Progenitor cell of endocrine pancreas (in vitro differentiated cells): ENCODE data around the gene MECP2. TPM values are rescaled to one million over a fixed set of nuclear protein-coding genes. Genes with fewer than 3 reads are reported as not detected.

ENCODE experiments used
- DNase-seq: peaks from one replicate; pipeline ENCODE4 v3.0.0; 2021; ENCODE audit warnings: low spot score; ENCODE audit not compliant: unreplicated experiment
- H3K27ac Mint-ChIP-seq: 2 replicates; pipeline ENCODE4 v1.8.0; 2021; ENCODE audit warnings: mild to moderate bottlenecking, moderate library complexity, mixed read lengths
- H3K27me3 Mint-ChIP-seq: 2 replicates; pipeline ENCODE4 v1.8.0; 2021; ENCODE audit warnings: mixed read lengths
- H3K36me3 Mint-ChIP-seq: 2 replicates; pipeline ENCODE4 v1.8.0; 2022; ENCODE audit warnings: mixed read lengths; ENCODE audit not compliant: insufficient read depth
- H3K4me1 Mint-ChIP-seq: 2 replicates; pipeline ENCODE4 v1.8.0; 2021; ENCODE audit warnings: low read depth, mixed read lengths
- H3K4me3 Mint-ChIP-seq: 2 replicates; pipeline ENCODE4 v1.8.0; 2021; ENCODE audit warnings: low read depth, mild to moderate bottlenecking, moderate library complexity, mixed read lengths
- H3K9me3 Mint-ChIP-seq: 2 replicates; pipeline ENCODE4 v1.8.0; 2021; ENCODE audit warnings: low read depth, mixed read lengths
- total RNA-seq: library from RNA; stranded (reverse); gene quantifications from 2 replicates; pipeline ENCODE4 v1.2.1, GENCODE V29; 2021
- TF ChIP-seq, protein P1 (sequence below): fragments of 200-600 bp; sonication (generic); IDR thresholded peaks from one replicate; pipeline ENCODE4 v1.5.0; 2021; ENCODE audit warnings: antibody characterized with exemption, mild to moderate bottlenecking; ENCODE audit not compliant: unreplicated experiment

Gene MECP2
- total RNA-seq, 1 donor from 2014 or later: 47.6 TPM

DNA sequence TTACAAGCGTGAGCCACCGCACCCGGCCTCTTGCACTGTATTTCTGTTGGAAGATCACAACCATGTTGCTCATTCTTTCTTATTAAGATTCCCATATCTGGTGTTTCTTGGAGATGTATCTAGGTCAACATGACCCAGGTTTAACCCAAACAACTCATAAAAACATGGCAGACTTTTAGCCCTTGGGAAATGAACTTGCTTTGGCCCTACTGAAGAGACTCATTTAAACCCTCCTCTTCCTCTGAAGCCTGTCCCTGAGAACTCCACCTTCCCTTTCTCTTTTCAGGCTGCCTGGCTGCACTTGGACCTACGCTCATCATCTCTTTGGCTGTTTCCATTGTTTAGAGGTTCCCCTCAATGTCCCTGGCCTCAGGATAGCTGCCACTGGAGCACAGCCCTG is 23.7 kb upstream of the MECP2 start:
- Mint-ChIP-seq H3K27me3 (no peaks in the 10 kb centered on the region), H3K4me1 (peaks cover 9% of the 10 kb centered on the region), H3K9me3 (peaks cover 10% of the 10 kb centered on the region), H3K36me3 (no peaks in the 10 kb centered on the region), H3K4me3 (no peak overlapping the region), H3K27ac (peak overlapping the region; percentile 29)
- TF ChIP-seq, protein P1, sequence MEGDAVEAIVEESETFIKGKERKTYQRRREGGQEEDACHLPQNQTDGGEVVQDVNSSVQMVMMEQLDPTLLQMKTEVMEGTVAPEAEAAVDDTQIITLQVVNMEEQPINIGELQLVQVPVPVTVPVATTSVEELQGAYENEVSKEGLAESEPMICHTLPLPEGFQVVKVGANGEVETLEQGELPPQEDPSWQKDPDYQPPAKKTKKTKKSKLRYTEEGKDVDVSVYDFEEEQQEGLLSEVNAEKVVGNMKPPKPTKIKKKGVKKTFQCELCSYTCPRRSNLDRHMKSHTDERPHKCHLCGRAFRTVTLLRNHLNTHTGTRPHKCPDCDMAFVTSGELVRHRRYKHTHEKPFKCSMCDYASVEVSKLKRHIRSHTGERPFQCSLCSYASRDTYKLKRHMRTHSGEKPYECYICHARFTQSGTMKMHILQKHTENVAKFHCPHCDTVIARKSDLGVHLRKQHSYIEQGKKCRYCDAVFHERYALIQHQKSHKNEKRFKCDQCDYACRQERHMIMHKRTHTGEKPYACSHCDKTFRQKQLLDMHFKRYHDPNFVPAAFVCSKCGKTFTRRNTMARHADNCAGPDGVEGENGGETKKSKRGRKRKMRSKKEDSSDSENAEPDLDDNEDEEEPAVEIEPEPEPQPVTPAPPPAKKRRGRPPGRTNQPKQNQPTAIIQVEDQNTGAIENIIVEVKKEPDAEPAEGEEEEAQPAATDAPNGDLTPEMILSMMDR: no peak
- no peak for DNase-seq

DNA sequence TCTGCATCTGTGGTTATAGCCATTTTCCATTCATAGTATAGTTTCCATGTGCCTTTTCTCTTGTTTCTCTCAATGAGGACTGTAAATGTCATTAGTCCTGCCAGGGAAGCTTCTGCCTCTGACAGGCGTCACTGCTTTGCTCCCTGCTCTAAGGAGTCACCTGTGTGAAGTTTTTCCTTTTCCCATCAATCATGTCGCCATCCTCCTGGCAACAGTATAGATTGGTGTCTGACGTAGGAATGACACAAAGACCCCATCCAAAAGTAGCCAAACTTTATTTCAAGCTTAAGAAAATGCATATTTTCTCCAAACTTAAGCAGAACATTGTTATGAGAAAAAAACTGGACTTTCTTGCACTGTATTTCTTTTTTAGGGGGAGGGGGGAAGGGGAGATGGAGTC is 23.1 kb upstream of the MECP2 start:
- no peaks in the 10 kb centered on the region for H3K27me3 Mint-ChIP-seq
- TF ChIP-seq, protein P1: no peak
- H3K27ac Mint-ChIP-seq: no peak overlapping the region
- no peaks in the 10 kb centered on the region for H3K36me3 Mint-ChIP-seq
- H3K4me1 Mint-ChIP-seq: peaks cover 10% of the 10 kb centered on the region
- H3K9me3 Mint-ChIP-seq: peaks cover 10% of the 10 kb centered on the region
- no peak overlapping the region for H3K4me3 Mint-ChIP-seq
- DNase-seq: no peak

DNA sequence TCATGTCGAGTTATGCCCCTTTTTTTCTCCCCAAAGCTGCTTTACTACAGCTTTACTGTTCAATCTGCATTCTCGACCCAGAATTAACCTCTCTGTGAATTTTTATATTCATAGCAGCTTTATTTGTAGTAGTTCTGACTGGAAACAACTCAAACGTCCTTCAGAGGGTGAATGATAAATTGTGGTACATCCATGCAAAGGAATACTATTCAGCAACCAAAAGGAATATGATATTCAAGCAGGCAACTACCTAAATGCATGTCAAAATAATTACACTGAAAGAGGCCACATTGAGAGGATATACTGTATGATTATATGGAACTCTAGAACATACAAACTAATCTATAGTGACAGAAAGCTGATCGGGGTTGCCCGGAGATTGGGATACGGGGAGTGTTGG is 20.0 kb upstream of the MECP2 start:
- no peak for DNase-seq
- Mint-ChIP-seq H3K27me3 (no peaks in the 10 kb centered on the region), H3K4me1 (peaks cover 13% of the 10 kb centered on the region), H3K9me3 (peaks cover 16% of the 10 kb centered on the region), H3K27ac (no peak overlapping the region), H3K36me3 (no peaks in the 10 kb centered on the region), H3K4me3 (no peak overlapping the region)
- TF ChIP-seq, protein P1: no peak

DNA sequence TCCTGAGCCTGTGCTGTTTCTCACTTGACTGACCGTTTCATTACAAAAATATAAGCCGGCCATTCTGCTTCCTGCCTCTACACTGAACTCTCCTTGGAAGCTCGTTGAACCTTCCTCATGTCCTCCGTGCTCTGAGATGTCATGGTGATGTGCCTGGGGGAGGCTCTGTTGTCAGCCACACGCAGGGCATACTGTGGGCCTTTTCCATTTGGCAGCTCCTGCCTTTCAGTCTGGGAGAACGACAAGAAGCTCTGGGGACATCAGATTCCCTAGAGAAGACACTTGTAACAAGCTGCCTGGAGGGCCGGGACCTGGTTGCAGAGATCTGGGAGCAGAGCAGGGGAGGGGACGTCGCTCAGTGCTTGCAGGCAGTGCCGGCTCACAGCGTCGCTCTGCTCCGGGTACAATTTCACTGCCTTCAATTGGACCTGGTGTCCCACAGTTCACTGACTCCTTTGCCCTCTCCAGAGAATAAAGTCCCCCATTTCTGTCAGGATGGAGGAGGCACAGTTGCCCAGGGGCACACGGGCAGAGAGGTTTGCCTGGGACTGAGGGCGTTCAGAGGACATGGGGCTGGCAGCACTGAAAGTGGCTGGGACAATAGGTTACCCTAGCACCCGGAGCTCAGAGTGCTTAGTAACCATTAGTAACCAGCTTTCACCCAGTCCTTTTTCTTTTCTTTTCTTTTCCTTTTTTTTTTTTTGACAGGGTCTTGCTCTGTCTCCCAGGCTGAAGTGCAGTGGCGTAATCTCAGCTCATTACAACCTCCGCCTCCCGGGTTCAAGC is 19.1 kb upstream of the MECP2 start:
- H3K9me3 Mint-ChIP-seq: peaks cover 18% of the 10 kb centered on the region
- TF ChIP-seq, protein P1: no peak
- no peak overlapping the region for H3K27ac Mint-ChIP-seq
- no peak overlapping the region for H3K4me3 Mint-ChIP-seq
- H3K4me1 Mint-ChIP-seq: peaks cover 8% of the 10 kb centered on the region
- DNase-seq: no peak
- no peaks in the 10 kb centered on the region for H3K27me3 Mint-ChIP-seq
- no peaks in the 10 kb centered on the region for H3K36me3 Mint-ChIP-seq

DNA sequence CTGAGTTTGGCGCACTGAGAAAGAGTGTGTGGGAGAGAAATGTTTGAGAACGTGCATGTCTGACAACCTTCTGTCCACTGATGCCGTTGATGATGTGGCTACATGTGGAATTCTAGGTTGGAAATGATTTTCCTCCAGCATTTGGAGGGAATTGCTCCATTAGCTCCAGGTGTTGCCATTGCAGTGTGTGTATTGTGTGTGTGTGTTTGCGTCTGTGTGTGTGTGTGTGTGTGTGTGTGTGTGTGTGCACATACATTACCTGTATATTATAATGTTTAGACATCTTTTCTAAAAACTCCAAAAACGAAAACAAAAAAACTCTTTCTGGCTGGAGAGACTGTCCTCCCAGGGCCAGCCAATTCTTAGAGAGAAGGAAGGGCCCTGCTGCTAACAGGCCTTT is 18.2 kb upstream of the MECP2 start:
- no peaks in the 10 kb centered on the region for H3K27me3 Mint-ChIP-seq
- TF ChIP-seq, protein P1: no peak
- H3K4me3 Mint-ChIP-seq: no peak overlapping the region
- peaks cover 7% of the 10 kb centered on the region for H3K4me1 Mint-ChIP-seq
- DNase-seq: no peak
- H3K9me3 Mint-ChIP-seq: peaks cover 21% of the 10 kb centered on the region
- H3K36me3 Mint-ChIP-seq: no peaks in the 10 kb centered on the region
- no peak overlapping the region for H3K27ac Mint-ChIP-seq
